C4-2B (cell line): Measurements from ENCODE around the gene RFX8.

Experiments
- CTCF ChIP-seq: fragments of 450-650 bp; conservative IDR thresholded peaks from 2 replicates; pipeline ENCODE4 v1.5.1; 2017; ENCODE audit warnings: mild to moderate bottlenecking
- ZFX ChIP-seq: fragments of 450-650 bp; IDR thresholded peaks from 2 replicates; pipeline ENCODE4 v1.6.1; 2017

GRCh38 chr2:101351207-101351606, 123.7 kb downstream of the RFX8 start:
- TF ChIP-seq CTCF (no peak), ZFX (no peak)
